ENCODE measurements around the gene CLEC9A.
"Not testable (repeated sequence)": the region's sequence is repeated elsewhere in the genome, so short reads cannot be mapped to it uniquely, and the experiment has no call there.

Gene CLEC9A

GRCh38 chr12:10030446-10030845 is at the start of gene CLEC9A:
CLEC9A (plus strand) TSS chr12:10030682; CDS start chr12:10052688, 22,006 bp downstream.
- Histone ChIP-seq H3K9me3 (ENCODE audit: low read length) (no peaks in the 10 kb centered on the region), H3K9ac (ENCODE audit: low read length) (no peak within 1 kb of the TSS), H3K36me3 (ENCODE audit: insufficient read depth, low read length) (no peaks in the 10 kb centered on the region), H3K27ac (ENCODE audit: low read depth, low read length) (no peak within 1 kb of the TSS), H3K4me1 (ENCODE audit: insufficient read depth, low read length) (no peaks in the 10 kb centered on the region), H3K27me3 (ENCODE audit: control insufficient read depth in 1 of 2, insufficient read depth in 2 of 2, low read length in 2 of 2) (no peaks in the 10 kb centered on the region), H3K4me3 (ENCODE audit: low read depth in 1 of 2, low read length in 2 of 2) (no peak within 1 kb of the TSS)

GRCh38 chr12:9991876-9992275 is 38.6 kb upstream of the CLEC9A start:
- H3K9me3 ChIP-seq (ENCODE audit: low read length): no peaks in the 10 kb centered on the region
- H3K36me3 ChIP-seq (ENCODE audit: insufficient read depth, low read length): no peaks in the 10 kb centered on the region
- no peak overlapping the region for H3K4me3 ChIP-seq (ENCODE audit: low read depth in 1 of 2, low read length in 2 of 2)
- no peak overlapping the region for H3K27ac ChIP-seq (ENCODE audit: low read depth, low read length)
- H3K27me3 ChIP-seq (ENCODE audit: control insufficient read depth in 1 of 2, insufficient read depth in 2 of 2, low read length in 2 of 2): no peaks in the 10 kb centered on the region
- no peak overlapping the region for H3K9ac ChIP-seq (ENCODE audit: low read length)
- no peaks in the 10 kb centered on the region for H3K4me1 ChIP-seq (ENCODE audit: insufficient read depth, low read length)

- H3K27ac ChIP-seq (ENCODE audit: low read depth, low read length): no peak overlapping the region
- H3K9me3 ChIP-seq (ENCODE audit: low read length): no peaks in the 10 kb centered on the region
- no peak overlapping the region for H3K4me3 ChIP-seq (ENCODE audit: low read depth in 1 of 2, low read length in 2 of 2)
- no peaks in the 10 kb centered on the region for H3K36me3 ChIP-seq (ENCODE audit: insufficient read depth, low read length)
- no peak overlapping the region for H3K9ac ChIP-seq (ENCODE audit: low read length)
- no peaks in the 10 kb centered on the region for H3K4me1 ChIP-seq (ENCODE audit: insufficient read depth, low read length)
- no peaks in the 10 kb centered on the region for H3K27me3 ChIP-seq (ENCODE audit: control insufficient read depth in 1 of 2, insufficient read depth in 2 of 2, low read length in 2 of 2)
Measured at GRCh38 chr12:9992296-9992695, 38.2 kb upstream of the CLEC9A start.

GRCh38 chr12:9999016-9999415 is 31.5 kb upstream of the CLEC9A start, which contains the start of gene CLEC1B:
CLEC1B (minus strand) TSS chr12:9999121; CDS start chr12:9999100, 21 bp downstream.
- Histone ChIP-seq H3K27me3 (ENCODE audit: control insufficient read depth in 1 of 2, insufficient read depth in 2 of 2, low read length in 2 of 2) (no peaks in the 10 kb centered on the region), H3K4me1 (ENCODE audit: insufficient read depth, low read length) (no peaks in the 10 kb centered on the region), H3K36me3 (ENCODE audit: insufficient read depth, low read length) (no peaks in the 10 kb centered on the region), H3K9me3 (ENCODE audit: low read length) (no peaks in the 10 kb centered on the region), H3K27ac (ENCODE audit: low read depth, low read length) (no peak within 1 kb of the TSS), H3K9ac (ENCODE audit: low read length) (no peak within 1 kb of the TSS), H3K4me3 (ENCODE audit: low read depth in 1 of 2, low read length in 2 of 2) (no peak within 1 kb of the TSS)

GRCh38 chr12:10001171-10001776 is 29.2 kb upstream of the CLEC9A start:
- Histone ChIP-seq H3K9ac (ENCODE audit: low read length) (no peak overlapping the region), H3K9me3 (ENCODE audit: low read length) (no peaks in the 10 kb centered on the region), H3K27ac (ENCODE audit: low read depth, low read length) (no peak overlapping the region), H3K27me3 (ENCODE audit: control insufficient read depth in 1 of 2, insufficient read depth in 2 of 2, low read length in 2 of 2) (no peaks in the 10 kb centered on the region), H3K4me3 (ENCODE audit: low read depth in 1 of 2, low read length in 2 of 2) (no peak overlapping the region), H3K36me3 (ENCODE audit: insufficient read depth, low read length) (no peaks in the 10 kb centered on the region), H3K4me1 (ENCODE audit: insufficient read depth, low read length) (no peaks in the 10 kb centered on the region)

GRCh38 chr12:10012630-10013330 is 17.7 kb upstream of the CLEC9A start:
- Histone ChIP-seq H3K36me3 (ENCODE audit: insufficient read depth, low read length) (no peaks in the 10 kb centered on the region), H3K4me3 (ENCODE audit: low read depth in 1 of 2, low read length in 2 of 2) (no peak overlapping the region), H3K4me1 (ENCODE audit: insufficient read depth, low read length) (no peaks in the 10 kb centered on the region), H3K9me3 (ENCODE audit: low read length) (no peaks in the 10 kb centered on the region), H3K27ac (ENCODE audit: low read depth, low read length) (no peak overlapping the region), H3K9ac (ENCODE audit: low read length) (no peak overlapping the region), H3K27me3 (ENCODE audit: control insufficient read depth in 1 of 2, insufficient read depth in 2 of 2, low read length in 2 of 2) (no peaks in the 10 kb centered on the region)

GRCh38 chr12:10015450-10015849 is 15.0 kb upstream of the CLEC9A start:
- H3K36me3 ChIP-seq (ENCODE audit: insufficient read depth, low read length): no peaks in the 10 kb centered on the region
- no peaks in the 10 kb centered on the region for H3K27me3 ChIP-seq (ENCODE audit: control insufficient read depth in 1 of 2, insufficient read depth in 2 of 2, low read length in 2 of 2)
- no peaks in the 10 kb centered on the region for H3K4me1 ChIP-seq (ENCODE audit: insufficient read depth, low read length)
- no peak overlapping the region for H3K9ac ChIP-seq (ENCODE audit: low read length)
- H3K27ac ChIP-seq (ENCODE audit: low read depth, low read length): no peak overlapping the region
- H3K9me3 ChIP-seq (ENCODE audit: low read length): no peaks in the 10 kb centered on the region
- H3K4me3 ChIP-seq (ENCODE audit: low read depth in 1 of 2, low read length in 2 of 2): no peak overlapping the region

GRCh38 chr12:10016881-10017280 is 13.6 kb upstream of the CLEC9A start:
- Histone ChIP-seq H3K4me3 (ENCODE audit: low read depth in 1 of 2, low read length in 2 of 2) (no peak overlapping the region), H3K36me3 (ENCODE audit: insufficient read depth, low read length) (no peaks in the 10 kb centered on the region), H3K27me3 (ENCODE audit: control insufficient read depth in 1 of 2, insufficient read depth in 2 of 2, low read length in 2 of 2) (no peaks in the 10 kb centered on the region), H3K4me1 (ENCODE audit: insufficient read depth, low read length) (no peaks in the 10 kb centered on the region), H3K9me3 (ENCODE audit: low read length) (no peaks in the 10 kb centered on the region), H3K9ac (ENCODE audit: low read length) (no peak overlapping the region), H3K27ac (ENCODE audit: low read depth, low read length) (no peak overlapping the region)

- Histone ChIP-seq H3K9me3 (ENCODE audit: low read length) (no peaks in the 10 kb centered on the region), H3K4me3 (ENCODE audit: low read depth in 1 of 2, low read length in 2 of 2) (no peak overlapping the region), H3K36me3 (ENCODE audit: insufficient read depth, low read length) (no peaks in the 10 kb centered on the region), H3K4me1 (ENCODE audit: insufficient read depth, low read length) (no peaks in the 10 kb centered on the region), H3K9ac (ENCODE audit: low read length) (no peak overlapping the region), H3K27me3 (ENCODE audit: control insufficient read depth in 1 of 2, insufficient read depth in 2 of 2, low read length in 2 of 2) (no peaks in the 10 kb centered on the region), H3K27ac (ENCODE audit: low read depth, low read length) (no peak overlapping the region)
Measured at GRCh38 chr12:10018386-10018785, 12.1 kb upstream of the CLEC9A start.

GRCh38 chr12:10021342-10021741 is 9.1 kb upstream of the CLEC9A start:
- no peak overlapping the region for H3K4me3 ChIP-seq (ENCODE audit: low read depth in 1 of 2, low read length in 2 of 2)
- no peaks in the 10 kb centered on the region for H3K9me3 ChIP-seq (ENCODE audit: low read length)
- H3K27me3 ChIP-seq (ENCODE audit: control insufficient read depth in 1 of 2, insufficient read depth in 2 of 2, low read length in 2 of 2): no peaks in the 10 kb centered on the region
- no peak overlapping the region for H3K27ac ChIP-seq (ENCODE audit: low read depth, low read length)
- H3K9ac ChIP-seq (ENCODE audit: low read length): no peak overlapping the region
- H3K36me3 ChIP-seq (ENCODE audit: insufficient read depth, low read length): no peaks in the 10 kb centered on the region
- no peaks in the 10 kb centered on the region for H3K4me1 ChIP-seq (ENCODE audit: insufficient read depth, low read length)

GRCh38 chr12:10025236-10025635 is 5.2 kb upstream of the CLEC9A start:
- H3K36me3 ChIP-seq (ENCODE audit: insufficient read depth, low read length): no peaks in the 10 kb centered on the region
- no peak overlapping the region for H3K27ac ChIP-seq (ENCODE audit: low read depth, low read length)
- no peaks in the 10 kb centered on the region for H3K4me1 ChIP-seq (ENCODE audit: insufficient read depth, low read length)

GRCh38 chr12:10026666-10027065 is 3.8 kb upstream of the CLEC9A start:
- H3K9me3 ChIP-seq (ENCODE audit: low read length); H3K27ac ChIP-seq (ENCODE audit: low read depth, low read length); H3K4me1 ChIP-seq (ENCODE audit: insufficient read depth, low read length); H3K36me3 ChIP-seq (ENCODE audit: insufficient read depth, low read length); H3K27me3 ChIP-seq (ENCODE audit: control insufficient read depth in 1 of 2, insufficient read depth in 2 of 2, low read length in 2 of 2); H3K9ac ChIP-seq (ENCODE audit: low read length); H3K4me3 ChIP-seq (ENCODE audit: low read depth in 1 of 2, low read length in 2 of 2): not testable (repeated sequence)

More at GRCh38 chr12:10025236-10025635, 5.2 kb upstream of the CLEC9A start:
- Histone ChIP-seq H3K27me3 (ENCODE audit: control insufficient read depth in 1 of 2, insufficient read depth in 2 of 2, low read length in 2 of 2) (no peaks in the 10 kb centered on the region), H3K9ac (ENCODE audit: low read length) (no peak overlapping the region), H3K9me3 (ENCODE audit: low read length) (no peaks in the 10 kb centered on the region), H3K4me3 (ENCODE audit: low read depth in 1 of 2, low read length in 2 of 2) (no peak overlapping the region)
